DMS153 treated with DMSO at 0.1 percent for 48 hours (cell line): ENCODE measurements around the gene CDH12.
"Not testable (repeated sequence)": the region's sequence is repeated elsewhere in the genome, so short reads cannot be mapped to it uniquely, and the experiment has no call there.

ENCODE experiments used
- DNase-seq: peaks from one replicate; lab custom pipeline; 2025; ENCODE audit not compliant: unreplicated experiment; lab: John Stamatoyannopoulos, UW

CDH12 gene

DNA sequence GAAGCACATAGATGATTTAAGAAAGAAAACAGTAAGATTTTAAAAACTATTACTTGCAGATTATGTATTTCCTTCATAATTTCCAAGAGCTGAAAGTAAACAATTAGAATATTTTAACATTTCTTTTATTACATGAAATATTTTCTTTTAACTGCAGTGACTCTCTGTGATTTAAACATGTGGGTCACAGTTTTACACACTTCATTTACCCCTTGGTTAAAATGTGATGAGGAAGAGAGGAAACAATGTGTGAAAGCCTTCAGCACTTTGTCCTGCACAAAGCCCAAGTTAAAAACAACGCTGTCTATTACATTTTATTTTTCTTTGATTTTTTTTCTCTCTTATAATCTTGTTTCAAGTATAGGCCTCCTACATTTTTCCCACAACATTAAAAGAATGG, 801.3 kb downstream of the CDH12 start:
- no peak for DNase-seq

DNA sequence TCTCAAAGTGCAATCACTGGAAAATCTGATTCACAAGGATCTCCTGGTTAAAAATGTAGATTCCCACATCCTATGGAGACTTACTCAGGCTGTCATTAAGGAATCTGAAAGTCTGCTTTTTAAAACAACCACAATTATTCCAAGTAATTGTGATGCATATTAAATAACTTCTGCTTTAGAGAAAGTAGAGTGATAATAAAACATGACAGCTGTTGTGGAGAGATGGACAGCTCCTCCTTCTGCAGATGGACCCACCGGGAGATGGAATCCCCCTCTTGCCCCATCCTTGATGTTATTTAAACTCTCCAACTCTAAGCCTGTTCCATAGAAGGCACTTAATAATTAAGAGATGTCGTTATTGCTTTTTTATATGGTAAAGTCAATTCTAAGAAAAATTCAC, 802.2 kb downstream of the CDH12 start:
- no peak for DNase-seq

DNA sequence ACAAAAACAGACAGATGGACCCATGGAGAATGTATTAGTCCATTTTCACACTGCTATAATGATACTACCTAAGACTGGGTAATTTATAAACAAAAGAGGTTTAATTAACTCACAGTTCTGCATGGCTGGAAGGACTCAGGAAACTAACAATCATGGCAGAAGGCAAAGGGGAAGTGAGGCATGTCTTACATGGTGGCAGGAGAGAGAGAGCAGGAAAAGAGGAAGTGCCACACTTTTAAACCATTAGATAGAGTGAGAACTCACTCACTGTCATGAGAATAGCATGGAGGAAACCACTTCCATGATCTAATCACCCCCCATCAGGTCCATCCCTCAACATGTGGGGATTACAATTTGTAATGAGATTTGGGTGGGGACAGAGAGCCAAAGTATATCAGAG, 808.9 kb downstream of the CDH12 start:
- DNase-seq = no peak

DNA sequence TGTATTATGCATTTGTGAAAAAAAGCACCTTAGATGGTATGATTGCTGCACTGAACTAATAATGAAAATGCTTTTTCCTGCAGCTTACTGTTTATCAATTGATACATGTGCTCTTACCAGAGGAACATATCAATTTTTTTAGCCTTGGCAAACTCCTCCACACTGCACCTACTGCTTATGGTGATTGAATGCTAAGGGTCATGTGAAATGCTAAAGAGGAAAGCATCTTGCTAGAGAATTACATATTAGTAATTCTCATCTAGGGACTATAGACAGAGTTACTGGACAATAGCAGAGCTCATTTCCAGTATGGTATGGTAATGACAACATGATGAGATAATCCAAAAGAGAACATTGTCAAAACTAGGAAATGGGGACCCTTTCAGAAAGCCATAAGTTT, 817.1 kb downstream of the CDH12 start:
- no peak for DNase-seq

DNA sequence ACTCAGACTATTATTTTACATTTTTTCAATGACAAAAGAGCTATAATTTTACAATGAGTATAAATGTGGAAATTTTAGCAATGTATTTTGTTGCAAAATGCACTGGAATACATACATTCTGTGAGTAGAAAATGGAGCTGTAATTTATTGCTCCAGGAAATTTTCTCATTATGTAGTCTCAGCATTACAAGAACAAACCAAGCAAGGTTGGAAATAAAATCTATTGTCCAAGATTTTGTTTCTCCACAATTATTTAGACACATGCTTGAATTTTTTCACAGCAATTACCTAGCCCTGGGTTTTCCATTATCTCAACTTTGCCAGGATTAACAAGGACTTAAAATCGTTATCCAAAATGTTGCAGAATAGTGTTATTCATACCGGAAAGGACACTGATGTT, 820.1 kb downstream of the CDH12 start:
- no peak for DNase-seq

DNA sequence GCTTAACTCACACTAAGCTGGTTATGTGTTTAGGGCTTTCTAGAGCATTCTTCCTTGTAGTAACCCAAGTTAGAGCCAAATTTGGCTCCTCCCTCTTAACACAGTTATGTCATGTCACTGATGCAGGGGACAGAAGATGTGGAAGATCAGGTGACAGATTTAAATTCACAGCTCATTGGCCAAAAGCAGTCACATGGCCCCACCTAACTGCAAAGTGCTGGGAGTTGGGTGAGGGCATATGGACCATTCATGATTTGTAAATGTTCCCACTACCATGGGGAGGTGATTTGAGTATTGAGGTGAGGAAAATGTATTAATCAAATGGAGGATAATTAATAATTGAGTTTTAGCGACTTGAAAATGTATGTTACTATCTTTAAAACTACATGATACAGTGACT, 829.4 kb downstream of the CDH12 start:
- no peak for DNase-seq

DNA sequence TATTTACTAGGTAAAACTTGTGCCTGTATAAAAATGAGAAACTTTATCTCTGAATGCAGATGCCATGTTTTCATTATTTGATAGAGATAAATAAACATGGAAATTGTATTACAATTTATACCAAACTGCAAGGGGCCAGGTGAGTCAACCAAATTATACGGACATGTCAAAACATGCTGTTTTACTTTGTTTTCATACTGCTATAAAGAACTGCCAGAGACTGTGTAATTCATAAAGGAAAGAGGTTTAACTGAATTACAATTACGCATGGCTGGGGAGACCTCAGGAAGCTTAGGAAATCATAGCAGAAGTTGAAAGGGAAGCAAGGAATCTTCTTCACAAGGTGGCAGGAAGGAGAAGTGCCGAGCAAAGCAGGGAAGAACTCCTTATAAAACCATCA, 840.3 kb downstream of the CDH12 start:
- not testable (repeated sequence) for DNase-seq

GRCh38 chr5:22010808-22011207, 842.3 kb downstream of the CDH12 start:
- not testable (repeated sequence) for DNase-seq

GRCh38 chr5:22001097-22001496, 852.0 kb downstream of the CDH12 start:
- not testable (repeated sequence) for DNase-seq

DNA sequence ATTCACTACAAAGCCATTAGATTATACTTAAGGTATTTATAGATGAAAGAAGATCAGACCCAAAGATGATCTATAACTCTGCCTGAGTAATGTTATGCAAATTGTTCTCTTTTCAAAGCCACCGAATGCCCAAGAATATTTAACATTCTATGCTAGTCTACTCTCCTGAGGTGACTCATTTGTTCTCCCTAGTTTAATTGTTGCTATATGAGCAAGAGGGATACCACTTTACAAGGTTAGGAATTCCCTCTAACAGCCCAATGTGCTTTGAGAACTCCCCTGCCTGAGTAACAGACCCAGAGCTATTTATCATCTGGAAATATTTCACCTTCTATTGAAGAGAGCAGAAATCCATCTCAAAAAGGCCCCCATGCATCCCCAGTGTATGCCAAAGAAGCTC, 867.3 kb downstream of the CDH12 start:
- not testable (repeated sequence) for DNase-seq

GRCh38 chr5:21951571-21951970, 901.6 kb downstream of the CDH12 start:
- not testable (repeated sequence) for DNase-seq

- no peak for DNase-seq
Observed at GRCh38 chr5:21931116-21931515, 922.0 kb downstream of the CDH12 start.

DNA sequence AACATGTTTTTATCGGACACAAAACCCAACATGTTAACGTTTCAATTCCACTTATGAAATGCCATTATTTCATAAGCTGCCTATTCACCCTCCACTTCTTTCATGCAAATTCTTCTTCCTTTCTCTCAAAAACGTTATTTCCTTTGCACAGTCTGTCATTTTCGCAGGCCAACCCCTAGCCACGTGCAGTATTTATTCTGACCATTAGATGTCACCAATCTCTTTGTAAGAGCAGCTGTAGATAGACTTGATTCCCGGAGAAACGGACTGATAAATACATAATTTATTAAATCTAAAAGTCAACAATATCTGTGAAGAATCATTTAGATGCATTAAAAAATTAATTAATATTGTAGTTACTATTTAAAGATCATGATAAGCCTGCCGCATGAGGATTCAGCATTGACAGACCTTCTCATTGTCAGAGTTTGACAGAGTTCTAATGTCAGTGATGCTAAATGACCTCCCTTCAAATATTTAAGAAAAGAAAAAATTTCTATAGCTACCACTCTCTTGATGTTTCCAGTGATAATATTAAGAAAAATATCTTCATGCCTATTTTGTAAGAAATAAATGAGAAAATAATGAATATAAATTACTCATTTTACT, 933.6 kb downstream of the CDH12 start:
- peak; percentile 80 for DNase-seq

DNA sequence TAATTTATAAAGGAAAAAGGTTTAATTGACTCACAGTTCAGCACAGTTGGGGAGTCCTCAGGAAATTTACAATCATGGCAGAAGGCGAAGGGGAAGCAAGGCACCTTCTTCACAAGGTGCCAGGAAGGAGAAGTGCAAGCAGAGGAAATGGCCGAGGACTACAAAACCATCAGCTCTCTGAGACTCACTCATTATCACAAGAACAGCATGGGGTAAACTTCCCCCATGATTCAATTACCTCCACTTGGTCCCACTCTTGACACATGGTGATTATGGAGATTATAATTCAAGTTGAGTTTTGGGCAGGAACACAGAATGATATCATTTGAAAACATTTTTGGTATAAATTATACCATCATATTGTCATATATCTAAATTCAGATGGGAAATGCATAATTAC, 934.7 kb downstream of the CDH12 start:
- DNase-seq = no peak

DNA sequence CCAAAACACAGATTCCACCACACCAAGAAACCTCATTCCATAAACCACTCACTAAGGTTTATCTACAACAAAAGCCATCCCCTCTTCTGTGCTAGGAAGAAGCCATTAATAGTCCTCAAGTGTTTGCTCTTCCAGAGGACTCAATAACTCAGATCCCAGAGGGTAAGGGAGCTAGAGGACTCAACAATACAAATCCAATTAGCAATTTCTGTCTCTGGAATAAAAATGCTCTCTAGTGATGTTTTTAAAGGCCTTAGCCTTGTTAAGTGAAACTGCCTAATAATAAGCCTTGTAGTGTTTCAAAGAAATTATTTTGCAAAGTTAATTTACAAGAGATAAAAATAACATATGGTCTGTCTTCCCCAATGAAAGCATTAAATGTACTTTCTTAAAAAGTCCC, 942.4 kb downstream of the CDH12 start:
- peak; percentile 32 for DNase-seq

DNA sequence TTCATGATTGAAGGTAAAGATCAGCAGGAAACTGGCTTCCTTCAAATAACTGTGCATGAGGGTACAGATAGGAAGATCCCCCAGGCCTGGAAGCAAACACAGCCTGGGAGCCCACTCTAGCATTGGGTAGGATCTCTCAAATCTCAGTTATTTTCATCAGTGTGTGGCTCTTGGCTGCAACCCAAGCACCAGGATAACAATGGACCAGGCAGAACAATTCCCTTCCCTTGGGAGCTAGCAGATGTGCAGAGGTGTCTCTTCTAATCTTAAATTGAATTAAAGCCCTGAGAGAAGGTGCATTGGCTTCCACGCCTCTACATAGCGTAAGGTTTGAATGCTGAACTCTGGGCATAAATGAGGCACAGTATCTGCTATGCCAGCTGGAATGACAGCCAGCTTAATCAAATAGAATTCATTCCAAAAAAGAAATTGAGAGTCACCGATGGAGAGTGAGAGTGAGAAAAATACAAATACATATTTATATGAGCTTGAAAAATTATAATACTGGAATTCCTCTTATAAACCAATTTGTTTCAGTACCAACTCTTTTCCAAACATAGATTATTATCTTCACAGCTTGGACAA, 957.3 kb downstream of the CDH12 start:
- DNase-seq = no peak

DNA sequence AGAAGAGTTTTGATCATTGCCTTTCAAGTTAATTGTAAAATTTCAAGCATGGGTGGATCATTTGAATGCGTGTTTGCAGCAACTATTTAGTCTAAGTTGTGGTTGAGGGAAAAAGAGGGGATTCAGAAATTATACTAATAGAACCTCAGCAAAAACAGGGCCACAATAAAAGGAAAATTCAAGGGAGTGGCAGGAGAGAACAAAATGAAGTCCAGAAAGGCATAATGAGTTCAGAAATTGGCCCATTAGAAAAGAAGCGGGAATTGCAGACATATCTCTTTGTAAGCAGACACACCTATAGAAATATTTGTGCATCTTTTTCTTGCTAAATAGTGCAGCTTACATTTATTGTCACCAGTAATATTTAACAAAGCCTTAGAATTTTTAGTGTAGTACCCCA, 960.0 kb downstream of the CDH12 start:
- DNase-seq = no peak

GRCh38 chr5:21889581-21889980, 963.6 kb downstream of the CDH12 start:
- DNase-seq = no peak

- DNase-seq = no peak
Observed at GRCh38 chr5:21882074-21882745, 970.9 kb downstream of the CDH12 start.

DNA sequence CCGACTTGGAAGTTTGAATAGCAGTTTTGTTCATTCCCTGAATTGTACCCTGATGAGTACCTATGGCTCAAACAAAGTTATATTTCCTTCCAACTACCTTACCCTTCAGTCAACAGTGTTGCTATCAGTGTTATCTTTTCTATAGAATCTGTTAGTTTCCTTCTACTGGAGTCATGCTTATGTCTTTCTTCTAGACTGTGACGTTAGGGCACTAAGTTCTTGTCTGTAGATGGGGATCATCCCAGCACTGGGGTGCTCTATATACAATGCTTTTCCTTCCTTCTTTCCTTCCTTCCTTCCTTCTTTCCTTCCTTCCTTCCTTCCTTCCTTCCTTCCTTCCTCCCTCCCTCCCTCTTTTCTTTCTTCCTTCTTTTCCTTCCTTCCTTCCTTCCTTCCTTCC, 973.0 kb downstream of the CDH12 start:
- no peak for DNase-seq

- no peak for DNase-seq
Observed at GRCh38 chr5:21862986-21863385, 990.2 kb downstream of the CDH12 start.

GRCh38 chr5:21858441-21858840, 994.7 kb downstream of the CDH12 start:
- no peak for DNase-seq

DNA sequence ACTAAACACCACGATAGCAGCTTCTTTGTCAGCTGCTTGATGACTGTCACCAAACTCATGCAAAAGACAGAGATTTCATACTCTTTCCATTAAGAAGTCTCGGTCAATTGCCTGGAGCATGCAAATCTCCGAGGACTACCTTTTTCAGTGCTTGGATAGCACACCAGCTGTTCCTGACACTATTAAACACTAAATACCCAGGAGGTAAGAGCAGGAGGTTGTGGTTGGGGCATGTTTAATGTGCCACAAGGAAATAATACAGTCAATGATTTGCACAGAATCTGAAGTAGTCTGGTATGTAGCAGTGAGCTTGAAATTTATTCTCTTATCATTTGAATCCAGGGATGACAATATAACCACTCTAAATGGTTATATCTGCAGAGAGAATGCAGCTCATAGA, 996.2 kb downstream of the CDH12 start:
- peak; percentile 61 for DNase-seq
